Keratinocyte (primary cell): Measurements from ENCODE around the gene CSDE1. TPM values are rescaled to one million over a fixed set of nuclear protein-coding genes. Genes with fewer than 3 reads are reported as not detected.

Source experiments
- DNase-seq: peaks from one replicate; pipeline ENCODE4 v3.0.0-alpha.2; 2011; ENCODE audit warnings: low read depth, missing footprints, low spot score
- FAIRE-seq: peaks from 2 replicates; lab custom pipeline; 2011; peaks lifted over from hg19 to GRCh38; lab: Jason Lieb, UNC
- H2AFZ ChIP-seq: 2 replicates; pipeline ENCODE4 v1.6.0; 2012; ENCODE audit warnings: low read length, control low read depth, inconsistent platforms; ENCODE audit not compliant: control insufficient read depth
- H3K27ac ChIP-seq: 2 replicates; pipeline ENCODE4 v1.5.1; 2011; ENCODE audit warnings: low read length; ENCODE audit not compliant: control insufficient read depth, insufficient read depth
- H3K27me3 ChIP-seq: 3 replicates; pipeline ENCODE4 v1.6.0; 2011; ENCODE audit warnings: low read length; ENCODE audit not compliant: control insufficient read depth, insufficient read depth; ENCODE audit errors: extremely low read depth
- H3K36me3 ChIP-seq, 2 experiments: 2 replicates in 1 of 2; 3 replicates in 1 of 2; pipeline ENCODE4 v1.5.1; 2011; ENCODE audit warnings: low read length in 2 of 2, mild to moderate bottlenecking in 1 of 2; ENCODE audit not compliant: control insufficient read depth in 2 of 2, insufficient read depth in 2 of 2; ENCODE audit errors: extremely low read depth in 1 of 2
- H3K4me1 ChIP-seq: 3 replicates; pipeline ENCODE4 v1.5.1; 2011; ENCODE audit warnings: low read length; ENCODE audit not compliant: control insufficient read depth, insufficient read depth; ENCODE audit errors: extremely low read depth
- H3K4me2 ChIP-seq: 3 replicates; pipeline ENCODE4 v1.6.0; 2011; ENCODE audit warnings: low read depth, low read length; ENCODE audit not compliant: control insufficient read depth, insufficient read depth; ENCODE audit errors: extremely low read depth
- H3K4me3 ChIP-seq, 3 experiments: fragments of 200-600 bp in 1 of 3; sonication (generic) in 1 of 3; 2 replicates in 2 of 3; 3 replicates in 1 of 3; pipeline ENCODE4 v1.5.1; 2011 to 2016; ENCODE audit warnings: low read length in 3 of 3, mild to moderate bottlenecking in 3 of 3, control low read depth in 2 of 3, inconsistent platforms in 1 of 3, low read depth in 1 of 3, mixed read lengths in 1 of 3, mixed run types in 1 of 3, moderate library complexity in 1 of 3; ENCODE audit not compliant: control insufficient read depth in 2 of 3, insufficient read depth in 2 of 3; ENCODE audit errors: extremely low read depth in 1 of 3
- H3K79me2 ChIP-seq: 2 replicates; pipeline ENCODE4 v1.6.0; 2012; ENCODE audit warnings: low read length; ENCODE audit not compliant: control insufficient read depth, insufficient read depth
- H3K9ac ChIP-seq: 3 replicates; pipeline ENCODE4 v1.6.0; 2011; ENCODE audit warnings: low read length; ENCODE audit not compliant: control insufficient read depth, insufficient read depth; ENCODE audit errors: extremely low read depth
- H3K9me1 ChIP-seq: 3 replicates; pipeline ENCODE4 v1.6.0; 2011; ENCODE audit warnings: low read length; ENCODE audit not compliant: control insufficient read depth, insufficient read depth; ENCODE audit errors: extremely low read depth
- H3K9me3 ChIP-seq: 2 replicates; pipeline ENCODE4 v1.5.1; 2012; ENCODE audit warnings: low read depth, low read length; ENCODE audit not compliant: control insufficient read depth
- H4K20me1 ChIP-seq: 3 replicates; pipeline ENCODE4 v1.6.0; 2011; ENCODE audit warnings: low read length; ENCODE audit not compliant: control insufficient read depth, insufficient read depth; ENCODE audit errors: extremely low read depth
- CTCF ChIP-seq, 3 experiments: IDR thresholded peaks in 1 of 3; conservative IDR thresholded peaks in 1 of 3; optimal IDR thresholded peaks in 1 of 3; 2 replicates in 2 of 3; 3 replicates in 1 of 3; pipeline versions ENCODE3 to v1.5.1; 2011; ENCODE audit warnings: low read length in 3 of 3, mild to moderate bottlenecking in 3 of 3, moderate library complexity in 2 of 3, control low read depth in 1 of 3, inconsistent platforms in 1 of 3; ENCODE audit not compliant: insufficient read depth in 2 of 3; ENCODE audit errors: extremely low read depth in 1 of 3
- EZH2 ChIP-seq: IDR thresholded peaks from one replicate; pipeline ENCODE4 v1.6.1; 2012; ENCODE audit warnings: inconsistent platforms, mild to moderate bottlenecking, low read length, moderate library complexity
- dilution Hi-C: fragments of 300-500 bp; cut with MboI; formaldehyde crosslinking; loops from one replicate; pipeline ENCODE4 v1.7.0; 2020; ENCODE audit warnings: low sequenced_read_pairs; ENCODE audit not compliant: extremely low pct_ligation_motif_present
- polyA plus RNA-seq, 5 experiments: library from polyadenylated mRNA; depleted of rRNA in 3 of 5; stranded (reverse) in 3 of 5; stranded (forward) in 1 of 5; unstranded in 1 of 5; fragments of >200 nt; gene quantifications; 1 replicate in 1 of 5; 2 replicates in 3 of 5; 3 replicates in 1 of 5; pipeline versions ENCODE4 v1.2.1 to v1.2.3, GENCODE V29; 2011 to 2012; ENCODE audit warnings: missing spikeins in 2 of 5, low read depth in 1 of 5, low replicate concordance in 1 of 5

Gene CSDE1
- polyA plus RNA-seq, 1 donor (not counting 4 experiments of a cell fraction or from before 2014, with no cell fraction given): 268 TPM

GRCh38 chr1:114670083-114671010 is 87.4 kb downstream of the CSDE1 start:
- Histone ChIP-seq H3K9me1 (no peaks in the 10 kb centered on the region), H3K4me2 (peak overlapping the region; percentile 99), H3K36me3 (no peaks in the 10 kb centered on the region), H3K27me3 (no peaks in the 10 kb centered on the region), H2AFZ (peak overlapping the region; percentile 91), H3K79me2 (peaks cover 39% of the 10 kb centered on the region), H3K4me1 (peaks cover 17% of the 10 kb centered on the region), H3K27ac (peak overlapping the region; percentile 100), H3K9me3 (no peaks in the 10 kb centered on the region), H4K20me1 (no peaks in the 10 kb centered on the region), H3K9ac (peak overlapping the region; percentile 100), H3K4me3 (peak overlapping the region; percentile 61 to 95 (median 94))
- FAIRE-seq (peak; percentile 91), DNase-seq (peak; percentile 92)
- TF ChIP-seq EZH2 (no peak), CTCF (optimal IDR thresholded peaks at IDR 0.05 in 1 of 3, IDR thresholded peaks at IDR 0.05 in 1 of 3, conservative IDR thresholded peaks at IDR 0.05 in 1 of 3; ENCODE audit: extremely low read depth in 1 of 3, insufficient read depth in 2 of 3, low read length in 3 of 3) (no peak)
- dilution Hi-C loops: no loop called here

- dilution Hi-C loops: no loop called here
- no peaks in the 10 kb centered on the region for H3K27me3 ChIP-seq
These were observed 88.2 kb downstream of the CSDE1 start, which contains the start of gene DENND2C for GRCh38 chr1:114669562-114670082. Gene DENND2C, minus strand, starts transcription at chr1:114670049. Its CDS starts 44,065 bp downstream, at chr1:114625984.

More at GRCh38 chr1:114669562-114670082, 88.2 kb downstream of the CSDE1 start, which contains the start of gene DENND2C:
- Histone ChIP-seq H4K20me1 (no peaks in the 10 kb centered on the region), H3K4me2 (peak within 1 kb of the TSS; percentile 99), H3K9me3 (no peaks in the 10 kb centered on the region), H3K79me2 (peaks cover 43% of the 10 kb centered on the region), H3K36me3 (no peaks in the 10 kb centered on the region), H3K9me1 (no peaks in the 10 kb centered on the region), H3K27ac (peak within 1 kb of the TSS; percentile 100), H2AFZ (peak within 1 kb of the TSS; percentile 91), H3K9ac (peak within 1 kb of the TSS; percentile 100), H3K4me3 (peak within 1 kb of the TSS; percentile 61 to 95 (median 94)), H3K4me1 (peaks cover 17% of the 10 kb centered on the region)
- TF ChIP-seq EZH2 (no peak), CTCF (optimal IDR thresholded peaks at IDR 0.05 in 1 of 3, IDR thresholded peaks at IDR 0.05 in 1 of 3, conservative IDR thresholded peaks at IDR 0.05 in 1 of 3; ENCODE audit: extremely low read depth in 1 of 3, insufficient read depth in 2 of 3, low read length in 3 of 3) (no peak)
- no peak for FAIRE-seq
- DNase-seq: no peak
